IPS DF 6.9 (cell line): ENCODE data around the gene DLL4.

Experiments
- DNase-seq: peaks from one replicate; pipeline ENCODE4 v3.0.0-alpha.2; 2013; ENCODE audit warnings: low read depth, low spot score
- H3K27ac ChIP-seq: one replicate; pipeline ENCODE4 v1.5.1; 2013; ENCODE audit warnings: low read length, control low read depth
- H3K27me3 ChIP-seq: 2 replicates; pipeline ENCODE4 v1.6.1; 2013; ENCODE audit warnings: mild to moderate bottlenecking, low read length; ENCODE audit not compliant: control insufficient read depth, insufficient read depth
- H3K36me3 ChIP-seq: 2 replicates; pipeline ENCODE4 v1.6.1; 2013; ENCODE audit warnings: low read length; ENCODE audit not compliant: control insufficient read depth, insufficient read depth
- H3K4me1 ChIP-seq: 2 replicates; pipeline ENCODE4 v1.6.1; 2013; ENCODE audit warnings: low read length; ENCODE audit not compliant: control insufficient read depth, insufficient read depth
- H3K4me3 ChIP-seq: 2 replicates; pipeline ENCODE4 v1.5.1; 2013; ENCODE audit warnings: mild to moderate bottlenecking, low read length
- H3K9me3 ChIP-seq: 2 replicates; pipeline ENCODE4 v1.6.1; 2013; ENCODE audit warnings: low read length, inconsistent platforms; ENCODE audit not compliant: control insufficient read depth, insufficient read depth
- WGBS: extraction: QIAGEN DNeasy Blood & Tissue Kit; methylation state at CpG from one replicate; pipeline ENCODE4 v1.1.7; 2013; ENCODE audit warnings: mixed read lengths, missing lambda C conversion rate; ENCODE audit not compliant: insufficient read length, insufficient coverage; 5-methylcytosine and 5-hydroxymethylcytosine counted together

The DLL4 gene

DNA sequence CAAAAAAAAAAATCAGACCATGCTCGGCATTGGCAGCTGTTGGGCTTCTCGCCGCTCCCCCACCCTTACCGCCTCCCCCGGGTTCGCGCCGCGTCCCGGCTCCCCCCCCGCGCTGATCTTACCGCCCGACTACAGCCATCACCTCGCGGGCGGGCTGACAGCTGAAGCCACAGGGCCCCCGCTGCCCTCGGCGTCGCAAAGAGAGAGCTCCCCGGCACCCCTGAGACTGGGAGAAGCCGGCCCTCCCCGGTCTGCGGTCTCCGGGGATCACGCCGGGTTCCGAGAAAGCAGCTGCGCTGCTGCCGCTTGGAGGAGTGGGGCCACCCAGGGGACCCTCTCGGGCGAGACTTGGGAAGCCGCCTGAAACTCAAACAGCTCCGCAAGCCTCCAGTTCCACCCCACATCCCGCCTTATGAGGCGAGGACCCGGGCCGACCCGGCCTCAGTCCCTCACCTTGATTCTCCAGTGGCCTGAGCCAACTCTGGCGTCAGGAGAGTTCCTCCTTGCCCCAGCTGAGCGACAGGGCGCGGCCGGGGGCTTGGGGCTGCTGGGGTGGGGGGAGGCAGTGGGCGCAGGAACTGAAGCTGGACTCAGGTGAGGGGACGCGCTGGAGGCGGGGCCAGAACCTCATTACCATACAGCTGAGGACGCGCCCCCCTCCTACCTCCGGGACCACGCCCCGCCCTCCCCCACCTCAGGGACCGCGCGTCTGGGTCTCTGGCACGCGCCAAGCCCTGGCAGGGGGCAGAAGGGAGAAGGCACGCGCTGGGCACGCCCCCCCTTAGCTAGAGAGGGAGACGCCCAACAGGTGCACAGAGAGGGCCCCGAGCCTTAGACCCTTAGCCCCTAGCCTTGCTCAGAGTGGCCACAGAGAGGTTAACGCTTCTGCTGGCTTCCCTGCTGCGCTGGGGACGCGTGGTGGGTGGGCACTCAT lies 1.0 kb upstream of the DLL4 start:
- H3K4me1 ChIP-seq: peaks cover 8% of the 10 kb centered on the region
- no peaks in the 10 kb centered on the region for H3K9me3 ChIP-seq
- no peaks in the 10 kb centered on the region for H3K36me3 ChIP-seq
- DNase-seq: no peak
- no peak overlapping the region for H3K27ac ChIP-seq
- no CpG with 5 or more reads among the region's 68 CpGs for WGBS
- peak overlapping the region; percentile 59; the same call in 1 of the 2 replicates for H3K4me3 ChIP-seq
- H3K27me3 ChIP-seq: peaks cover 70% of the 10 kb centered on the region

DNA sequence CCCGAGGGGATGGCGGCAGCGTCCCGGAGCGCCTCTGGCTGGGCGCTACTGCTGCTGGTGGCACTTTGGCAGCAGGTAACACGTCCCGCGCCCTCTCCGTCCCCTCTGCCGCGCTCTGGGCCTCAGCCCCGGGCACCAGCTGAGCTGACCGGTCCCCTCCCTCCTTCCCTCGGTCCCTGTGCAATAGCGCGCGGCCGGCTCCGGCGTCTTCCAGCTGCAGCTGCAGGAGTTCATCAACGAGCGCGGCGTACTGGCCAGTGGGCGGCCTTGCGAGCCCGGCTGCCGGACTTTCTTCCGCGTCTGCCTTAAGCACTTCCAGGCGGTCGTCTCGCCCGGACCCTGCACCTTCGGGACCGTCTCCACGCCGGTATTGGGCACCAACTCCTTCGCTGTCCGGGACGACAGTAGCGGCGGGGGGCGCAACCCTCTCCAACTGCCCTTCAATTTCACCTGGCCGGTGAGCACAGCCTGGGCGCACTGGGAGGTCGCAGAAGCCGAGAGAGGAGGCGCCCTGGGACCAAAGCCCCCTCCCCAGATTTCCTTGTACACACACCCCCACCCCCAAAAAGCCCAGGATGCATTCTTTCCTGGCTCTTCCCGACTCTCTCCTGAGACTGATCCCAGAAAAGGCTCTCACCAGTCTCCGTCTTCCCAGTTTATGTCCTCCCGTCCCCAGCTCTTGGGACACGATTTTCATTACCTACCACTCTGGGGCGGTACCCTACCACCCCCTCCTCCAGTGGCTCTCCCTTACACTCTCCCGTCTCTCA lies 705 bp downstream of the DLL4 start:
- WGBS: no CpG with 5 or more reads among the region's 56 CpGs
- Histone ChIP-seq H3K4me1 (peaks cover 8% of the 10 kb centered on the region), H3K36me3 (no peaks in the 10 kb centered on the region), H3K4me3 (peak overlapping the region; percentile 59; the same call in 1 of the 2 replicates), H3K27ac (no peak overlapping the region), H3K27me3 (peaks cover 54% of the 10 kb centered on the region), H3K9me3 (no peaks in the 10 kb centered on the region)
- no peak for DNase-seq

DNA sequence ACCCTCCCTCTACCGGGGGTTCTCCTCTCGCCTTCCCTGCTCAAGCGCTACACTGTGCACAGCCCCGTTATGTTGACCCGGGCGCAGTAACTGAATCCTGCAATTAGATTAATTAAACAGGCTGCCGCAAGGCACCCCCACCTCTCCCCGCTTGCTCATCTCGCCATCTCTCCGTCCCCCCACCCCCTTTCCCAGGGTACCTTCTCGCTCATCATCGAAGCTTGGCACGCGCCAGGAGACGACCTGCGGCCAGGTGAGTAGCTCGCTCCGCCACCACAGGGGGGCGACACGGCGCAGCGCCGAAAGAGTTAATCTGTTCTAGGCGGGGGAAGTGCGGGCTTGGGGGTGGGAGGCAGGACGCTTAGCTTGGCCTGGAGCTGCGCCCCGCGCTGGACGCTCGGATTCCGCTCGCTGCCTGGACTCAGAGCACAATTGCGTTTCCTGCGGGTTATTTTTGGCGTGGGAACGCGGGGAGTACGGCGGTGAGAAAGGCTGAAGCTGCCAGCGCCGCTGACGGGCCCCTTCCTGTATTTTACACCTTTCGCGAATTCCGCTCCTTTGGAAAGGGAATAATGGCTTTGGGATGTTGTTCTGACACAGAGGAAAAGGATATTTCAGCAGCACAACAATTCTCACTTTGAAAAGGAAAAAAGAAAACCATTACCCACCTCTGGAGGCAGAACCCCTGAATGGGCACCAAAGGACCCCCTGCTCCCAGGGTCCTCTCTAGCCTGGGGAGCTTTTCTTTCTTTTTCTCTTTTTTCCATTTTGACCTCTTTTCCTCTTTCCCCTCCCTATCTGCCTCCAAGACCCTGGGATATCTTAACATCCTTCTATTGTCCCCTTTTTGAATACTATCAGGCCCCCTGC lies 1.5 kb downstream of the DLL4 start:
- no peak overlapping the region for H3K27ac ChIP-seq
- H3K36me3 ChIP-seq: no peaks in the 10 kb centered on the region
- H3K4me1 ChIP-seq: peaks cover 8% of the 10 kb centered on the region
- H3K4me3 ChIP-seq: peak overlapping the region; percentile 29; the same call in 1 of the 2 replicates
- H3K27me3 ChIP-seq: peaks cover 46% of the 10 kb centered on the region
- no CpG with 5 or more reads among the region's 46 CpGs for WGBS
- no peak for DNase-seq
- no peaks in the 10 kb centered on the region for H3K9me3 ChIP-seq

DNA sequence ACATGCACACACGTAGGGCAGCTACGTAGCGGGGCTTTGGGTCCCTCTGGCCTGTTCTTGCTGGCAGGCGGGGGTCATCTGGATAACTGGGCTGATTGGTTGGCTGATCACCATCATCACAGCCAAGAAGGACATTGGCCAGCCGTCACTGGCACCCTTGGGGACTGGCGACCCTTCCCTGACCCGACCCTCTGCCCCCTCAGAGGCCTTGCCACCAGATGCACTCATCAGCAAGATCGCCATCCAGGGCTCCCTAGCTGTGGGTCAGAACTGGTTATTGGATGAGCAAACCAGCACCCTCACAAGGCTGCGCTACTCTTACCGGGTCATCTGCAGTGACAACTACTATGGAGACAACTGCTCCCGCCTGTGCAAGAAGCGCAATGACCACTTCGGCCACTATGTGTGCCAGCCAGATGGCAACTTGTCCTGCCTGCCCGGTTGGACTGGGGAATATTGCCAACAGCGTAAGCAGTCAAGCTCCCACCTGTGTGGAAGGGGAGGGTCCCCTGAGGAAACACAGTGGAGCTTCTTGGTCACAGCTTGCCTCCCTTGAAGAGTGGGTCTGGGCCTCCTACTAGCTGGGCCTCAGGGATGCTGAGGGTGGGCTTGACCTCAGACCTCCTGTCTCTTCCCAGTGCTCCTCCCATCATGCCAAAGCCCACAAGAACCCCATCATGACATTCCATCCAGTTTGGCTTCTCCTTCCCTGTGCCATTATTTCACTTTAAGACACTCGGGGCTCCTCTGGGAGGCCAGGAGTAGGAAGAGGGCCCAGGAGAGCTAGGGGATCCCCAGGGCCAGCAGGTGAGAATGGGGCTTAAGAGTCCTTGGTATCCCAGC lies 2.4 kb downstream of the DLL4 start:
- H3K4me3 ChIP-seq: no peak overlapping the region

DNA sequence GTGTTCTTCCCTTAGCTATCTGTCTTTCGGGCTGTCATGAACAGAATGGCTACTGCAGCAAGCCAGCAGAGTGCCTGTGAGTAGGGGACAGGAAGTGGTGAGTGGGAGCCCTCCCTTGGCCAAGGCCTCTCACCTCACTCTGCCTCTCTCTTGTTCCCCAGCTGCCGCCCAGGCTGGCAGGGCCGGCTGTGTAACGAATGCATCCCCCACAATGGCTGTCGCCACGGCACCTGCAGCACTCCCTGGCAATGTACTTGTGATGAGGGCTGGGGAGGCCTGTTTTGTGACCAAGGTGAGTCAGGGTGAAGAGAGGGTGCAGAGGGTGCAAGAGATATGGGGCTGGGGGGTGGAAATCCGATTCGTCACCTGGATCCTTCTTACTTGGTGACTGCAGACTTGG lies 3.0 kb downstream of the DLL4 start:
- Histone ChIP-seq H3K9me3 (no peaks in the 10 kb centered on the region), H3K27me3 (peaks cover 33% of the 10 kb centered on the region), H3K4me3 (no peak overlapping the region), H3K27ac (no peak overlapping the region), H3K4me1 (peaks cover 3% of the 10 kb centered on the region), H3K36me3 (no peaks in the 10 kb centered on the region)
- WGBS: no CpG with 5 or more reads among the region's 8 CpGs
- no peak for DNase-seq

More for the DNA sequence above, 2.4 kb downstream of the DLL4 start:
- Histone ChIP-seq H3K27me3 (peaks cover 39% of the 10 kb centered on the region), H3K27ac (no peak overlapping the region), H3K36me3 (no peaks in the 10 kb centered on the region), H3K9me3 (no peaks in the 10 kb centered on the region), H3K4me1 (peaks cover 8% of the 10 kb centered on the region)
- WGBS: no CpG with 5 or more reads among the region's 16 CpGs
- no peak for DNase-seq

DNA sequence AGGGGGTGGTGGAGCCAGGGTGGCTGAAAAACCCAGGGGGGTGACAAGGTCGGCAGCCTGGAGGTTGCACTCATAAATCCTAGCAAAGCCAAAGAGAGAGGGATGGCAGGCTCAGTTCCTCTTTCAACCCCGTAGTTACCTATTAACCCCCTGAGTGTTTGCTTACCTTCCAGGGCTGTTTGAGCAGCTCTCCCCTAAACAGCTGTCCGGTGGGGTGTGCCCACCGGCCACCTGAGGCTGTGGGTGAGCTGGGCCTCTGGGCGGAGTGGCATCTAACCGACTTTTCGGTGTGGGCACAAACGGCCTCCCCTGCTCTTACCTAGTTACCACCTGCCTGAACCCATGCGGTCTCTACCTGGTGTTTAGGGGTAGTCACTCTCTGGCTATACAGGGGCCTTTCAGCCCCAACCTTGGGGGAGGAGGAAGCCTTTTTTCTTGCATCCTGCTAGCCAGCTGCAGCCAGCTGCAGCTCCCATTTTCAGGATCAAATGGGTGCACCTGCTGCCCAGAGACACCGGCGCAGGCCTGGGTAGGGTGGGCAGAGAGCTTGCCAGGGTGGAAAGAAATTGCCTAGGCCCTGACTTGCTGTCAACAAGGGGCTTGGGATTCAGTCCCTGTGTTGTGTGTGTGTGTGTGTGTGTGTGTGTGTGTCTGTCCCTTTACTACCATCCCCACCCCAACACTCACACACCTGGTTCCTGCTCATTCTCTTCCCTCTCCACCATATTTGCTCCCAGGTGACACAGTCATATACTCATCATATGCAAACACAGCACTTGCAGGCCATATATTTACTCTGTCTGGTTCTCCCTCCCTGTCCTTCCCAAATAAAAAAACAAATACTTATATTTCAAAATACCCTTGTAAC lies 3.7 kb downstream of the DLL4 start:
- no peak for DNase-seq
- H3K4me3 ChIP-seq: no peak overlapping the region
- no peaks in the 10 kb centered on the region for H3K36me3 ChIP-seq
- no peaks in the 10 kb centered on the region for H3K9me3 ChIP-seq
- no peak overlapping the region for H3K27ac ChIP-seq
- no CpG with 5 or more reads among the region's 11 CpGs for WGBS
- peaks cover 3% of the 10 kb centered on the region; the same call in 1 of the 2 replicates for H3K4me1 ChIP-seq
- peaks cover 26% of the 10 kb centered on the region for H3K27me3 ChIP-seq

DNA sequence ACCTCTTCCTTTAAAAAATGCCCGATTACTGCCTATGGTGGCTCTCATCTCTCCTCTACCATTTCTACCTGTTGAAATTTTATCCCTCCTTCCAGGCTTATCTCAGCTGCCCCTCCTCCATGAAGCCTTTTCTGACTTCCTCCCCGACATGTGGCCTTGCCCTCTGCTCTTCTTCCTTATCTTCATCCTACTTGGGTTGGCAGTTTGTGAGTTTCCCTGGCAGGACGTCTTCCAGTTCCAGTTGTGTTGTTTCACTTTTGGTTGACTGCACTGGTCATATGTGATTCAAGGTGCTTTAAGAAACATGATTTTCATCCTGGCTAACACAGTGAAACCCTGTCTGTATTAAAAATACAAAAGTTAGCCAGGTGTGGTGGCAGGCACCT lies 4.4 kb downstream of the DLL4 start:
- Histone ChIP-seq H3K27me3 (peaks cover 24% of the 10 kb centered on the region), H3K4me1 (peaks cover 3% of the 10 kb centered on the region; the same call in 1 of the 2 replicates), H3K9me3 (no peaks in the 10 kb centered on the region), H3K27ac (no peak overlapping the region), H3K36me3 (no peaks in the 10 kb centered on the region), H3K4me3 (no peak overlapping the region)
- no peak for DNase-seq
- WGBS: 100% methylated on average over 1 of the region's 3 CpGs

DNA sequence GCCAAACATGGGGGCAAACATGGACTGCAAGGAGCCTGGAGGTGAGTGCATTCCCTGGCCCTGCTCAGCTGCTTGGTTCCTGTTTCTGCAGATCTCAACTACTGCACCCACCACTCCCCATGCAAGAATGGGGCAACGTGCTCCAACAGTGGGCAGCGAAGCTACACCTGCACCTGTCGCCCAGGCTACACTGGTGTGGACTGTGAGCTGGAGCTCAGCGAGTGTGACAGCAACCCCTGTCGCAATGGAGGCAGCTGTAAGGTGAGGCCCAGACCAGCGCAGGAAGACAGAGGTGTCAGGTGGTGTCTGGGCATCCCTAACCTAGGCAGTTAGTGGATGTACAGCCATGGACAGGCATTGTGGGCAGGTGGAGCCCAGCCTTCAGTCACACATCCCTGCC lies 5.3 kb downstream of the DLL4 start:
- no peak overlapping the region for H3K27ac ChIP-seq
- no peaks in the 10 kb centered on the region for H3K36me3 ChIP-seq
- H3K9me3 ChIP-seq: no peaks in the 10 kb centered on the region
- peaks cover 24% of the 10 kb centered on the region for H3K27me3 ChIP-seq
- no peak overlapping the region for H3K4me3 ChIP-seq
- peaks cover 3% of the 10 kb centered on the region; the same call in 1 of the 2 replicates for H3K4me1 ChIP-seq
- DNase-seq: no peak
- WGBS: no CpG with 5 or more reads among the region's 6 CpGs

DNA sequence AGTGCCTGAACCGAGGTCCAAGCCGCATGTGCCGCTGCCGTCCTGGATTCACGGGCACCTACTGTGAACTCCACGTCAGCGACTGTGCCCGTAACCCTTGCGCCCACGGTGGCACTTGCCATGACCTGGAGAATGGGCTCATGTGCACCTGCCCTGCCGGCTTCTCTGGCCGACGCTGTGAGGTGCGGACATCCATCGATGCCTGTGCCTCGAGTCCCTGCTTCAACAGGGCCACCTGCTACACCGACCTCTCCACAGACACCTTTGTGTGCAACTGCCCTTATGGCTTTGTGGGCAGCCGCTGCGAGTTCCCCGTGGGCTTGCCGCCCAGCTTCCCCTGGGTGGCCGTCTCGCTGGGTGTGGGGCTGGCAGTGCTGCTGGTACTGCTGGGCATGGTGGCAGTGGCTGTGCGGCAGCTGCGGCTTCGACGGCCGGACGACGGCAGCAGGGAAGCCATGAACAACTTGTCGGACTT lies 7.1 kb downstream of the DLL4 start:
- DNase-seq: no peak
- H3K4me1 ChIP-seq: peaks cover 4% of the 10 kb centered on the region
- H3K27me3 ChIP-seq: peaks cover 8% of the 10 kb centered on the region
- WGBS: no CpG with 5 or more reads among the region's 31 CpGs
- no peaks in the 10 kb centered on the region for H3K36me3 ChIP-seq
- no peaks in the 10 kb centered on the region for H3K9me3 ChIP-seq
- H3K27ac ChIP-seq: no peak overlapping the region
- no peak overlapping the region for H3K4me3 ChIP-seq
